T47D (cell line): ENCODE measurements around the gene CLCN7.

Experiments
- DNase-seq, 2 experiments: peaks; one replicate each; pipeline versions ENCODE4 v3.0.0 to v3.0.0-alpha.2; 2011 to 2012; ENCODE audit warnings: low read depth in 1 of 2, low spot score in 1 of 2
- JUND ChIP-seq: IDR thresholded peaks from 2 replicates; pipeline ENCODE4 v1.6.1; 2012; ENCODE audit warnings: low read depth
- in situ Hi-C: cut with HindIII; loops from 2 replicates; pipeline ENCODE4 v1.10.0; 2016; ENCODE audit warnings: low sequenced_read_pairs, low pct_unique_long_range_greater_than_20kb

Gene CLCN7, protein sequence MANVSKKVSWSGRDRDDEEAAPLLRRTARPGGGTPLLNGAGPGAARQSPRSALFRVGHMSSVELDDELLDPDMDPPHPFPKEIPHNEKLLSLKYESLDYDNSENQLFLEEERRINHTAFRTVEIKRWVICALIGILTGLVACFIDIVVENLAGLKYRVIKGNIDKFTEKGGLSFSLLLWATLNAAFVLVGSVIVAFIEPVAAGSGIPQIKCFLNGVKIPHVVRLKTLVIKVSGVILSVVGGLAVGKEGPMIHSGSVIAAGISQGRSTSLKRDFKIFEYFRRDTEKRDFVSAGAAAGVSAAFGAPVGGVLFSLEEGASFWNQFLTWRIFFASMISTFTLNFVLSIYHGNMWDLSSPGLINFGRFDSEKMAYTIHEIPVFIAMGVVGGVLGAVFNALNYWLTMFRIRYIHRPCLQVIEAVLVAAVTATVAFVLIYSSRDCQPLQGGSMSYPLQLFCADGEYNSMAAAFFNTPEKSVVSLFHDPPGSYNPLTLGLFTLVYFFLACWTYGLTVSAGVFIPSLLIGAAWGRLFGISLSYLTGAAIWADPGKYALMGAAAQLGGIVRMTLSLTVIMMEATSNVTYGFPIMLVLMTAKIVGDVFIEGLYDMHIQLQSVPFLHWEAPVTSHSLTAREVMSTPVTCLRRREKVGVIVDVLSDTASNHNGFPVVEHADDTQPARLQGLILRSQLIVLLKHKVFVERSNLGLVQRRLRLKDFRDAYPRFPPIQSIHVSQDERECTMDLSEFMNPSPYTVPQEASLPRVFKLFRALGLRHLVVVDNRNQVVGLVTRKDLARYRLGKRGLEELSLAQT

DNA sequence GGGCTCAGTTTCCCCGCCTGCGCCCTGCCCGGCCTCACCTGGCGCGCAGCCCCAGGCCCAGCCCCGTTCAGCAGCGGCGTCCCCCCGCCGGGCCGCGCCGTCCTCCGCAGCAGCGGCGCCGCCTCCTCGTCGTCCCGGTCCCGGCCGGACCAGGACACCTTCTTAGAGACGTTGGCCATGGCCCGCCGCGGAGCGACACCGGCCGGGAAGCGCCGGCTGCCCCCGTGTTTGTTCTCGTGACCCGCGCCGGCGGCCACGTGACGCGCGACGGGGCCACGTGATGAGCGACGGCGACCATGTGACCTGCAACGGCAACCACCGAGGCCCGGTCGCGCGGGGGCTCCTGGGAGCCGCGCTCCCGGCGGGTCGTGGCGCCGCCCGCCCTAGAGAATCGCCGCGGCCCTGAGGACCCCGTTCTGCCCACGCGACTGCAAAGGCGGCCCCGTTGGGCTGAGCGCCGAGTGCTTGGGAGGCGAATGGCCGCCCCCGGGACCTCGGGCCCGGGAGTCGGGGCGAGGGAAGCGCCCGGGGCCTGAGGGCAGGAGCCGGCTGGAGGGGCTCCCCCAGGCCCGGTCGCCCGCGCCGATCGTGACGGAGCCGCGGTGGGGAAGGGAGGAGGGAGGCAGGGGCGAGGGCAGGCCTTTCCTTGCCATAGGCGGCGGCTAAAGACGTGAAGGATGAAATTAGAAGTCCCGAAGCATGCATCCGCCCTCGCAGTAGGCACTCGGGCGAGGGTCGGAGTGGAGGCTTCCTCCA, at the start of gene CLCN7:
Gene CLCN7 (minus strand): TSS at position 233 of the 756 bp plus-strand sequence. CDS start 54 bp downstream, at position 179.
- in situ Hi-C loops, result no loop called here
- TF ChIP-seq JUND, result no peak
- peak; percentile 90 to 97 for DNase-seq

DNA sequence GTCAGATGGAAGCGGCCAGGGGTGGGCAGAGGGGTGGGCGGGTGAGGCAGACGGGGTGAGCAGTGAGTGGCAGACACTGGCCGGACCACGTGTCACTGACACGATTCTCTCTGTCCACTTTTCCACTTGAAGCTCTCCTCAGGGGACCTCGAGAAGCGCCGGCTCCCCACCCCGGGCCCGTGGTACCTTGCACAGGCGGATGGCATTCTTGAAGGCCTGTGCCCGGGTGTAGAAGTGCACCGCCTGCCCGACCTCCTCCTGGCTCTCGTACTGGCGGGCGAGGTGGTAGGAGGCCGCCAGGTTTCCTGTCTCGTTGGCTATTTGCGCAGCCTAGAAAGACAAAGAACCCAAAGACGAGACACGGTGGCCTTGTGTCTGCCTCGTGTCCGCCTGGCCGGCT, 49.5 kb upstream of the CLCN7 start:
- TF ChIP-seq JUND, result no peak
- in situ Hi-C loops, result no loop called here
- DNase-seq, result no peak

GRCh38 chr16:1523581-1524245, 48.9 kb upstream of the CLCN7 start:
- in situ Hi-C loops, result no loop called here
- DNase-seq, result no peak
- no peak for TF ChIP-seq JUND

DNA sequence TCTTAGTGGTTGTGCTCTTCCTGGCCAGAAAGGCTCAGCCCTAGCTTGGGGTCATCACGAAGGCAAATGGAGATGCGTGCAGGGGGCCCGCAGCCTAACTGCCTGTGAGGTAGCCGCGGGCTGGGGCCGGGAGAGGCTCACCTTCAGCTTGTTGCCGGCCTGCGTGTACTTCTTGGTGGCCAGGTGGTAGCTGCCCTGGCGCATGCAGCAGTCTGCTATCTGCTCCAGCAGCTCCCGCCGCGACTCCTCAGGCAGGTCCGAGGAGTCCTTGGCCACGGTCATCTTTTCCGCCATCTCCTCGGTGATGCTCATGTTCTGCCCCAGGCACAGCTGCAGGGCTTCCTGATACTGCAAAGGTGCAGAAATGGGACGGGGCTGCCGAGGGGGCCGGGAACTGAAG, 45.6 kb upstream of the CLCN7 start:
- DNase-seq, result no peak
- in situ Hi-C loops, result no loop called here
- no peak for TF ChIP-seq JUND

- TF ChIP-seq JUND, result no peak
- in situ Hi-C loops, result no loop called here
- DNase-seq, result no peak
Measured at GRCh38 chr16:1519831-1520230, 45.0 kb upstream of the CLCN7 start.

DNA sequence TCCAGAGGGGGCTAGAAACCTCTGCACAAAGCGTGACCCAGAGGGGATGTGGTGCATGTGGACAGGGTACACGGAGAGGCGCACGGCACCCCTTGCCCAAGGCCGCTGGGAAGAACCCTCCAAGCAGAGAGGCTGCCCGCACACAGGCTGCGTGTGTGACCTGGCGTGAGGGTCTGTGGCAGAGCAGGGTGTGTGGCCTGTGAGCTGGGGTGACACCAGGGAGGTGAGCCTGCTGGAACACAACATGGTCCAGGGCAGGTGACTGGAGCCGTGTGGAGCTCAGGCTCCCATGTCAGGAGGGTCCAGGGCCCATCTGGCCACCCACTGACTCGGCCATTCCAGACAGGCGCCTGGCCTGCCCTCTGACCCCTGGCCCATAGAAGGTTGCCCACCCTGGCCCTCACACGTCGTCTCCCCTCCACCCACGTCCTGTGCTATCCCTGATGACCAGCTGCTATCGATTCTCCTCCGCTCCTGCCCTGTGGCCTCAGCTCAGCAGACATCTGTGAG, 43.9 kb upstream of the CLCN7 start:
- in situ Hi-C loops, result no loop called here
- TF ChIP-seq JUND, result no peak
- no peak for DNase-seq

DNA sequence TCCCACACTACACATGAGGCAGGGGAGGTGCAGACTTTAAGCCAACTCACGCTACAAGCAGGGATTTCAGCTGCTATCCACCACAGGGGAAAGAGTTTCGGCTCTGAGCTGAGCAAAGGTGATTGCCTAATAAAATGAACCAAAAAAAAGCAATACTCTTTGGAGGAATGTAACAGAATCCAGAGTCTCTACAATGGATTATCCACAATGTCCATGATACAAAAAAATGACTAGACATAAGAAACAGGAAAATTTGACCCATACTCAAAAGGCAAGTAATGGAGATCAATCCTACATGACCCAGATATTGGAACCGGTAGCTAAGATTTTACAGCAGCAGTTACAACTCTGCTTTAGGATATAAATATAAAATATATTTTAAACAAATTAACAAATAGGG, 39.7 kb upstream of the CLCN7 start:
- in situ Hi-C loops, result no loop called here
- no peak for TF ChIP-seq JUND
- DNase-seq, result no peak

- in situ Hi-C loops, result no loop called here
- DNase-seq, result no peak
- TF ChIP-seq JUND, result no peak
Measured at GRCh38 chr16:1512774-1513173, 37.9 kb upstream of the CLCN7 start.

DNA sequence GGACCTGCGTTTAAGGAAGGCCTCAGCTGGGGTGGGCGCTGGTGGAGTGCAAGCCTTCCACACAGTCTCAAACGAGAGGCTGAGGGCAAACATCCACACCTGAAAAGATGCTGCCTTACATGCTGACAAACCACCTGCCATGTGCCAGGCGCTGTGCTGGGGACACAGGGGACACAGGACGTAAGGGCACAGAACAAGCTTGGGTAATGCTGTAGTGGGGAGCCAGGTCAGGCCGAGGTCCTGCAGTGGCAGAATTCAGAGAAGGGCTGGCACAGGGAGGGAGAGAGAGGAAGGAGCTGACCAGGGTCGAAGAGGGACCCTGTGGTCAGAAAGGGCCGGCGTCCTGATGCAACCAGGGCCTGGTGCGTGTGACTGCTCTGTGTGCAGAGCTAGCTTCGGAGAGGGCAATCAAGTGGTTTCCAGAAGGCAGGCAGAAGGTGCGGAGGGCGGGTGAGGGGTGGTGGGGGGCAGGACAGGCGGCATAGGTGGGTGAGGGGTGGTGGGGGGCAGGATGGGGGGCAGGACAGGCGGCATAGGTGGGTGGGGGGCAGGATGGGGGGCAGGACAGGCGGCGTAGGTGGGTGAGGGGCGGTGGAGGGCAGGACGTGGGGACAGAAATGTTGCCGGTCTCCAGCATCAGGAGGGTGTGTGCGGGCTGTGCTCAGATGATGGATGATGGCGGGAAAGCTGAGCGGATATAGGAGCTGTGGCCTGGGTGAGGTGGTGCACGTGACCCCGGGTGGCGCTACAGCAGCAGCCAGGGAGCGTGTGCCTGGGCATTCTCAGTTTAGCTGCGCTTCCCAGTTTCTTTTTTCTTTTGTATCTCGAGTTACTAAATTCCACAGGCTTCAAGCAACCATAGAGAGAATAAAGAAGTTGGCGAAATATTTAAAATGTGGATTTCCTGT, 37.1 kb upstream of the CLCN7 start:
- in situ Hi-C loops, result no loop called here
- no peak for TF ChIP-seq JUND
- DNase-seq, result no peak

DNA sequence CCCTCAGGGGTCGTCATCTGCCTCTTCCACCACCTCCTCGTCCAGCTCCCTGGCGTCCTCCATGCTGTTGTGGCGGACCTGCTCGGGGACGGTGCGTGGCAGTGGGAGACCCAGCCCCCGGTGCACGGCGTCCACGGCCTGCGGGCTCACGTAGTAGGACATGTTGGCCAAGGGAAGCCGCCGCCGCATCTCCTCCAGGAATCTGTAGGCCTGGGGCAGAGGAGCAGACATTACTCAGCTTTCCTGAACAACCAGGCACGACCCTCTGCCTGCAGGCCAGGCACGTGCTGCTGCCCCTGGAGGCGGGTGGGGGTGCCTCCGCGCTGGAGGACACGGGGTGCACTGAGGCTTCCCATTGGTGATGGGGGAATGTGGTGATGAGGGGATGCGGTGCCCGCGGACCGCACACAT, 36.1 kb upstream of the CLCN7 start:
- in situ Hi-C loops, result no loop called here
- no peak for TF ChIP-seq JUND
- DNase-seq, result no peak

DNA sequence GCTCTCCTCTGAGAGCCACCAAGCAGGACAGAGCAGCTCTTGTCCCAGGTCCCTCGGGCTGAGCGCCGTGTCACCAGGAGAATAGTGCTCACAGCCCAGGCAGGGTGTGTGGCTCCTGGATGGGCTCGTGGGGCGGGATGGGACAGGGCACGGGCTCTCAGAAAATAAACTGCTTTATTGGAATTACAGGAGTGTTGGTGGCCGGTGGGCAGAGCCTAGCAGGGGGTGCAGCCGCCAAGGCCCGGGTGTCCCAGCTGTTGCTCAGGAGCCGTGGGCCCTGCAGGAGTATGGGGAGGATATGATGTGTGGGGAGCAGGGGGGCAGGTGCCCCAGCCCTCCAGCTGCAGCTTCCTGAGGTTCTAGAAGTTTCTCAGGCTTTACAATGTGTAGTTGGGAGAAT, 35.4 kb upstream of the CLCN7 start:
- in situ Hi-C loops, result no loop called here
- no peak for DNase-seq
- TF ChIP-seq JUND, result no peak
